ENCODE measurements around the gene CCNB1. TPM values are rescaled to one million over a fixed set of nuclear protein-coding genes. Genes with fewer than 3 reads are reported as not detected.
"Not testable (repeated sequence)": the region's sequence is repeated elsewhere in the genome, so short reads cannot be mapped to it uniquely, and the experiment has no call there.

The CCNB1 gene
- total RNA-seq, 3 donors from 2014 or later, result 5.6 to 9.4 (median 7.5) TPM

GRCh38 chr5:69160651-69161050 is 6.3 kb upstream of the CCNB1 start:
- Histone ChIP-seq H3K4me1 (no peaks in the 10 kb centered on the region), H3K27ac (no peak overlapping the region), H3K4me3 (no peak overlapping the region), H3K36me3 (no peaks in the 10 kb centered on the region), H3K9me3 (no peaks in the 10 kb centered on the region), H3K27me3 (no peaks in the 10 kb centered on the region)
- DNase-seq (ENCODE audit: low spot score in 2 of 2), result no peak
- intact Hi-C loops (cut with DNase I; ENCODE audit: low total_unique reads), result no loop called here
- TF ChIP-seq POLR2A (IDR thresholded peaks at IDR 0.05), result no peak
- TF ChIP-seq POLR2AphosphoS5 (IDR thresholded peaks at IDR 0.05), result no peak
- TF ChIP-seq, protein P1, sequence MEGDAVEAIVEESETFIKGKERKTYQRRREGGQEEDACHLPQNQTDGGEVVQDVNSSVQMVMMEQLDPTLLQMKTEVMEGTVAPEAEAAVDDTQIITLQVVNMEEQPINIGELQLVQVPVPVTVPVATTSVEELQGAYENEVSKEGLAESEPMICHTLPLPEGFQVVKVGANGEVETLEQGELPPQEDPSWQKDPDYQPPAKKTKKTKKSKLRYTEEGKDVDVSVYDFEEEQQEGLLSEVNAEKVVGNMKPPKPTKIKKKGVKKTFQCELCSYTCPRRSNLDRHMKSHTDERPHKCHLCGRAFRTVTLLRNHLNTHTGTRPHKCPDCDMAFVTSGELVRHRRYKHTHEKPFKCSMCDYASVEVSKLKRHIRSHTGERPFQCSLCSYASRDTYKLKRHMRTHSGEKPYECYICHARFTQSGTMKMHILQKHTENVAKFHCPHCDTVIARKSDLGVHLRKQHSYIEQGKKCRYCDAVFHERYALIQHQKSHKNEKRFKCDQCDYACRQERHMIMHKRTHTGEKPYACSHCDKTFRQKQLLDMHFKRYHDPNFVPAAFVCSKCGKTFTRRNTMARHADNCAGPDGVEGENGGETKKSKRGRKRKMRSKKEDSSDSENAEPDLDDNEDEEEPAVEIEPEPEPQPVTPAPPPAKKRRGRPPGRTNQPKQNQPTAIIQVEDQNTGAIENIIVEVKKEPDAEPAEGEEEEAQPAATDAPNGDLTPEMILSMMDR (IDR thresholded peaks at IDR 0.05), result no peak

DNA sequence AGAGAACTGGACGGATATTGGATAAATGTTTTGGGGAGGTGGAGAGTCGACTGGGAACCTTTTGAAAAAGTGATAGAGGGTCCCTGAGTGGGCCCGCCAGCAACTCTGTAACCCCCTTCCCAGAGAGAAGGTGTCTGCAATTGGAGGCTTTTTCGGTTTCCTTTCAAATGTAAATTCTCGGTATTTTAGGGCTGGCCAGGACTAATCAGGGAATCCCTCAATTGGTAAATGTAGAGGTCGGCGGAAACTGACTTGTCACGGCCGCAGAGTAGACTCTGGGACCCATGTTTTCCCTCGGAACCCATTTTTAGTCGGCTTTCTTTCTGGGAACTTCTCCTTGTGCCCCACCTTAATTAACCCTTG is 524 bp downstream of the CCNB1 start:
- Histone ChIP-seq H3K4me3 (peak overlapping the region; percentile 63 to 90 (median 72)), H3K27me3 (no peaks in the 10 kb centered on the region), H3K27ac (peak overlapping the region in 1 of 2 donors; percentile 65), H3K36me3 (no peaks in the 10 kb centered on the region), H3K4me1 (no peaks in the 10 kb centered on the region), H3K9me3 (no peaks in the 10 kb centered on the region)
- DNase-seq (ENCODE audit: low spot score in 2 of 2), result no peak
- intact Hi-C loops (cut with DNase I; ENCODE audit: low total_unique reads), result no loop called here
- TF ChIP-seq POLR2AphosphoS5 (IDR thresholded peaks at IDR 0.05) (no peak), POLR2A (IDR thresholded peaks at IDR 0.05) (no peak)
- TF ChIP-seq, protein P1 (IDR thresholded peaks at IDR 0.05), result no peak

GRCh38 chr5:69167929-69168328 is 979 bp downstream of the CCNB1 start:
- no peak overlapping the region for H3K27ac ChIP-seq
- H3K4me1 ChIP-seq, result no peaks in the 10 kb centered on the region
- no peaks in the 10 kb centered on the region for H3K27me3 ChIP-seq
- no peaks in the 10 kb centered on the region for H3K9me3 ChIP-seq
- TF ChIP-seq POLR2A (IDR thresholded peaks at IDR 0.05) (no peak), POLR2AphosphoS5 (IDR thresholded peaks at IDR 0.05) (no peak)
- TF ChIP-seq, protein P1 (IDR thresholded peaks at IDR 0.05), result no peak
- intact Hi-C loops (cut with DNase I; ENCODE audit: low total_unique reads), result no loop called here
- no peaks in the 10 kb centered on the region for H3K36me3 ChIP-seq
- H3K4me3 ChIP-seq, result peak overlapping the region in 2 of 3 donors; percentile 72 to 90
- DNase-seq (ENCODE audit: low spot score in 2 of 2), result no peak

GRCh38 chr5:69170495-69170894 is 3.5 kb downstream of the CCNB1 start:
- Histone ChIP-seq H3K4me3 (no peak overlapping the region), H3K36me3 (no peaks in the 10 kb centered on the region), H3K27ac (no peak overlapping the region), H3K4me1 (no peaks in the 10 kb centered on the region), H3K27me3 (no peaks in the 10 kb centered on the region), H3K9me3 (no peaks in the 10 kb centered on the region)
- intact Hi-C loops (cut with DNase I; ENCODE audit: low total_unique reads), result no loop called here
- no peak for DNase-seq (ENCODE audit: low spot score in 2 of 2)
- TF ChIP-seq, protein P1 (IDR thresholded peaks at IDR 0.05), result no peak
- no peak for TF ChIP-seq POLR2AphosphoS5 (IDR thresholded peaks at IDR 0.05)
- no peak for TF ChIP-seq POLR2A (IDR thresholded peaks at IDR 0.05)

GRCh38 chr5:69170969-69171368 is 4.0 kb downstream of the CCNB1 start:
- no peaks in the 10 kb centered on the region for H3K27me3 ChIP-seq
- H3K9me3 ChIP-seq, result no peaks in the 10 kb centered on the region
- no peaks in the 10 kb centered on the region for H3K36me3 ChIP-seq
- H3K27ac ChIP-seq, result no peak overlapping the region
- H3K4me3 ChIP-seq, result no peak overlapping the region
- DNase-seq (ENCODE audit: low spot score in 2 of 2), result no peak
- H3K4me1 ChIP-seq, result no peaks in the 10 kb centered on the region
- TF ChIP-seq POLR2AphosphoS5 (IDR thresholded peaks at IDR 0.05) (no peak), POLR2A (IDR thresholded peaks at IDR 0.05) (no peak)
- TF ChIP-seq, protein P1 (IDR thresholded peaks at IDR 0.05), result no peak
- intact Hi-C loops (cut with DNase I; ENCODE audit: low total_unique reads), result no loop called here

DNA sequence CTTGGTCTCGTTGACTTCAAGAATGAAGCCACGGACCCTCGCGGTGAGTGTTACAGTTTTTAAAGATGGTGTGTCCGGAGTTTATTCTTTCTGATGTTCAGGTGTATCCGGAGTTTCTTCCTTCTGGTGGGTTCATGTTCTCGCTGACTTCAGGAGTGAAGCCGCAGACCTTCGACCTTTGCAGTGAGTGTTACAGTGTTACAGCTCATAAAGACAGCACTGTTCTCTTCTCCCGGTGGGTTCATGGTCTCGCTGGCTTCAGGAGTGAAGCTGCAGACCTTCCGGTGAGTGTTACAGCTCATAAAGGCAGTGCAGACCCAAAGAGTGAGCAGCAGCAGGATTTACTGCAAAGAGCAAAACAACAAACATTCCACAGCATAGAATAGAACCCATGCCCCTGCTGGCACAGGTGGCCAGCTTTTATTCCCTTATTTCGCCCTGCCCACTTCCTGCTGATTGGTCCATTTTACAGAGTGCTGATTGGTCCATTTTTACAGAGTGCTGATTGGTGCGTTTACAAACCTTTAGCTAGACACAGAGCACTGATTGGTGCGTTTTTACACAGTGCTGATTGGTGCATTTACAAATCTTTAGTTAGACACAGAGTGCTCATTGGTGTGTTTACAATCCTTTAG is 14.8 kb downstream of the CCNB1 start:
- H3K36me3 ChIP-seq; H3K27ac ChIP-seq; H3K4me3 ChIP-seq; H3K27me3 ChIP-seq; DNase-seq (ENCODE audit: low spot score in 2 of 2); intact Hi-C loops (cut with DNase I; ENCODE audit: low total_unique reads); H3K4me1 ChIP-seq; H3K9me3 ChIP-seq: not testable (repeated sequence)

Measured in breast epithelium (tissue), 4 donors.